ENCODE measurements around the gene SETBP1.

The SETBP1 gene

DNA sequence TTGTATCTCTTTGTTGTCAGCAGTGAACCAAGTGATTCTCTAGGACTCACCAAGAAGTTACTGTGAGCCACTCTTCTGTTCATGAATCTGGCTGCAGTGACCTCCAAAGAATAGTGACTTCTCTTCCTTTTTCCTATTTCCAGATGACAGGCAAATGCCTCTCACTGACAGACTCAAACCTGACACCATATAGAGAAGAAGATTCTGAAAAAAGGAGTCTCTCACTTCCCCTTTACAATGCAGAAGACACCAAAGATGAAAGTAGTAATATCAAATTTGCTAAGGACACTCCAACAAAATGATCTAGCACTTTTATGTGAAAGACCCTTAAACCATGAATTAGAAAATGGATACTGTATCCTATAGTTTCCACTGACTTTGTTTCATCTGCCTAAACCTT, 44.4 kb upstream of the SETBP1 start:
- Histone ChIP-seq H3K79me2 (ENCODE audit: control insufficient read depth, low read length) (no peaks in the 10 kb centered on the region), H3K4me2 (ENCODE audit: low read length) (no peak overlapping the region), H3K4me1 (ENCODE audit: control insufficient read depth, low read length) (peaks cover 8% of the 10 kb centered on the region), H3K27me3 (ENCODE audit: control insufficient read depth, low read length) (peaks cover 2% of the 10 kb centered on the region; the same call in 1 of the 2 replicates), H3K27ac (ENCODE audit: low read depth, low read length) (no peak overlapping the region), H3K36me3 (ENCODE audit: control insufficient read depth, low read length) (no peaks in the 10 kb centered on the region), H3K4me3 (ENCODE audit: low read length) (no peak overlapping the region), H3F3A (ENCODE audit: control insufficient read depth, insufficient read depth) (no peaks in the 10 kb centered on the region), H3K9me2 (replicated peaks; ENCODE audit: control insufficient read depth, low read length) (no peaks in the 10 kb centered on the region), H4K20me1 (ENCODE audit: control insufficient read depth, insufficient read depth, low read depth, low read length) (no peaks in the 10 kb centered on the region), H3K9me3 (ENCODE audit: control insufficient read depth, insufficient read depth, low read length) (no peaks in the 10 kb centered on the region)
- TF ChIP-seq EZH2phosphoT487 (IDR thresholded peaks at IDR 0.05; ENCODE audit: borderline replicate concordance, low read length) (no peak), CTCF (IDR thresholded peaks at IDR 0.05; ENCODE audit: low read depth, low read length, poor library complexity, severe bottlenecking) (no peak)

DNA sequence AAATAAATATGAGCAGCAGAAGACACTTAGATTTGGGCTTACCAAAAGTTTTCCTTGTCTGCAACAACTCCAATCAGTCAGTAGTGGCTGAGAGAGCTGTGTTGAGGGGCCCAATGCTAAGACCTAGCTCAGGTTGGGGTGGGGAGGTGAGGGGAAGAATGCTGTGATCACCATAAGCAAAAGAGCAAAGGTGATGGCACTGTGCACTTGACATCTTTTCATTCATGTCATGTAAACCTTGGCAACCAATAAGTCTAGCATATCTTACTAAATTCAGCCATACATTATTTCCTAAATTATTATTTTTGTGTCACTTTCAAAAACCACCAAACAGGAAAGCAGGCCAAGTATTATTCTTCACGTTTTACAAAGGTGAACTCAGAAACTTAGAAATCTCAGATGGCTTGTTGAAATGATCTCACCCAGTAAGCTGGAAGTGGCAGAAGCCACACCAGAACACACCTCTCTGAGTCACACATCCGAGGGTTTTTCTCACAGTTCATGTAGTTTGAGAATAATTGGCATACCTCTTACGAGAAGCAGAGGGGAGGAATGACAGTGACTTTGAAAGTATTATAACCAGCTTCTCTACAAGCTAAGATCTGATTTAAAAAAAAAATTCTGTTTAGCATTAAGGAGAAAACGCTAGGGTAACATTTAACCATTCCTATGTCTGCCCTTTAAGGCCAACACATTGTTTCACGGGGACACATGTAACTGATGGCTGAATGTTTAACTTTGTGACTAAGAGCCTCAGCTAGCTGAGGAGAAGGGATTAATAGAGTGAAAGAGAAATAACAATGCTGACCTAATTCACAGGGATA, 43.3 kb upstream of the SETBP1 start:
- H3F3A ChIP-seq (ENCODE audit: control insufficient read depth, insufficient read depth): no peaks in the 10 kb centered on the region
- no peaks in the 10 kb centered on the region for H4K20me1 ChIP-seq (ENCODE audit: control insufficient read depth, insufficient read depth, low read depth, low read length)
- no peaks in the 10 kb centered on the region for H3K9me3 ChIP-seq (ENCODE audit: control insufficient read depth, insufficient read depth, low read length)
- no peaks in the 10 kb centered on the region for H3K79me2 ChIP-seq (ENCODE audit: control insufficient read depth, low read length)
- no peak overlapping the region for H3K4me3 ChIP-seq (ENCODE audit: low read length)
- peaks cover 8% of the 10 kb centered on the region for H3K4me1 ChIP-seq (ENCODE audit: control insufficient read depth, low read length)
- H3K36me3 ChIP-seq (ENCODE audit: control insufficient read depth, low read length): no peaks in the 10 kb centered on the region
- no peak overlapping the region for H3K27ac ChIP-seq (ENCODE audit: low read depth, low read length)
- no peaks in the 10 kb centered on the region for H3K9me2 ChIP-seq (replicated peaks; ENCODE audit: control insufficient read depth, low read length)
- H3K4me2 ChIP-seq (ENCODE audit: low read length): no peak overlapping the region
- no peak for TF ChIP-seq EZH2phosphoT487 (IDR thresholded peaks at IDR 0.05; ENCODE audit: borderline replicate concordance, low read length)
- no peak for TF ChIP-seq CTCF (IDR thresholded peaks at IDR 0.05; ENCODE audit: low read depth, low read length, poor library complexity, severe bottlenecking)
- H3K27me3 ChIP-seq (ENCODE audit: control insufficient read depth, low read length): peaks cover 6% of the 10 kb centered on the region; the same call in 1 of the 2 replicates

DNA sequence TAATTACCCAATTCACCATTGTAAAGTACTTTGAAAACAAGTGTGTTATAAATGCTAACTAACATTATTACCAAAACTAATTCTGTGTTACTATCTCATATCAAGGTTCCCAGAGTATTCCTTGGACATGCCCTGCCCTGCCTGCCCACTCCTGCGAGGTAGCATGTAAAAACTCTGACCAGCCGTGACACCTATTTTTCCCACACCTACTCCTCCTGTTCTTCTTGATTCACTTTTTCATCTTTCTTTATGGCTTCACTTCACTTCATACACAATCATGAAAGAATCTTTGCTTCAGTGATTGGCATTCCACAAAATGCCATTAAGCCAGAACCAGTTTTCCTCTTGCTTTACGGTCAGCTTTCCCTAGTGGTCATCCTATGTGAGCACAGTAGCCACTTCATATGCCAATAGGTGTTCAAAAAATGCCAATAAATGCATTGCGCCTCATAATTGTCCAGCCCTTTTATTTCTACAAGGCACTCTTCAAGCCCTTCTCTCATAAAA, 42.6 kb upstream of the SETBP1 start:
- no peaks in the 10 kb centered on the region for H3K36me3 ChIP-seq (ENCODE audit: control insufficient read depth, low read length)
- peaks cover 6% of the 10 kb centered on the region; the same call in 1 of the 2 replicates for H3K27me3 ChIP-seq (ENCODE audit: control insufficient read depth, low read length)
- TF ChIP-seq CTCF (IDR thresholded peaks at IDR 0.05; ENCODE audit: low read depth, low read length, poor library complexity, severe bottlenecking): no peak
- no peak for TF ChIP-seq EZH2phosphoT487 (IDR thresholded peaks at IDR 0.05; ENCODE audit: borderline replicate concordance, low read length)
- no peak overlapping the region for H3K27ac ChIP-seq (ENCODE audit: low read depth, low read length)
- no peaks in the 10 kb centered on the region for H3F3A ChIP-seq (ENCODE audit: control insufficient read depth, insufficient read depth)
- no peaks in the 10 kb centered on the region for H4K20me1 ChIP-seq (ENCODE audit: control insufficient read depth, insufficient read depth, low read depth, low read length)
- H3K9me3 ChIP-seq (ENCODE audit: control insufficient read depth, insufficient read depth, low read length): no peaks in the 10 kb centered on the region
- H3K9me2 ChIP-seq (replicated peaks; ENCODE audit: control insufficient read depth, low read length): no peaks in the 10 kb centered on the region
- H3K4me3 ChIP-seq (ENCODE audit: low read length): no peak overlapping the region
- H3K79me2 ChIP-seq (ENCODE audit: control insufficient read depth, low read length): no peaks in the 10 kb centered on the region
- H3K4me2 ChIP-seq (ENCODE audit: low read length): no peak overlapping the region
- H3K4me1 ChIP-seq (ENCODE audit: control insufficient read depth, low read length): peaks cover 8% of the 10 kb centered on the region
